Fibroblast of skin of abdomen (primary cell): ENCODE data around the gene MICALL2.
A peak's percentile ranks its signal among the peaks of the same experiment; 100 is the strongest.

Experiments used
- DNase-seq: peaks from one replicate; pipeline ENCODE4 v3.0.0-alpha.2; 2013

Gene MICALL2

DNA sequence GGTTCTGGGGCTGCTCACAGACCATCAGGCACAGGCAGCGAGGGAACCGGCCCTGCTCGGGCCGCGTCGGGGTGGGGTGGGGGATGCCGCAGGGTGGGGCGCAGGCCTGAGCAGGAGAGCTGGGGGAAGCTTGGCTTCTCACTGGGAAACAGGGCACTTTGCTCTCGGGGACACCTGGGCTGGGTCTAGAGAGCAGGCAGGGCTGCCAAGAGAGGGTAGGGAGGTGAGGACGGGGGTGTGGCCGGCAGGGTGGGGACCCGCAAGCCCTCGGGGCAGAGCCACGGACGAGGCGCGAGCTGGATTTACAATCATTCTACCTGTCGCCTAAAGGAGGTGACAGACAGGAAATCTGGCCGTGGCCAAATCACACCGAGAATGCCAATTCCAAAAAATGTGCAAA, 33.9 kb upstream of the MICALL2 start:
- DNase-seq = no peak

GRCh38 chr7:1492640-1493039, 33.4 kb upstream of the MICALL2 start:
- DNase-seq = no peak

DNA sequence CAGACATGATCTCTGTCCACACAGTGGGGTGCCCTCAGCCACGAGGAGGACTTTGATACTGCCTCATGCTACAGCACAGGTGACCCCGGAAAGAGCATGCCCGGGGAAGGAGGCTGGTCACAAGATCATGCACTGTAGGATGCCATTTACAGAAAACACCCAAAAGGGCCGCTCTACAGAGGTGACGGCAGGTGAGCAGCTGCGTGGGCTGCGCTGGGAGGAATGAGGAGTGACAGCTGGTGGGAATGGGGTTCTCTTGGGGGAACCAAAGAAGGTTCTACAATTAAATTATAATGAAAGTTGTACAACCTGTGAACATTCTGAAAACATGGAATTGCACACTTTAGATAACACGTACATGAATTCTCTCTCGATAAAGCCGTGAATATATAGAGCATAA, 33.0 kb upstream of the MICALL2 start:
- no peak for DNase-seq

GRCh38 chr7:1490837-1491236, 31.6 kb upstream of the MICALL2 start:
- no peak for DNase-seq

DNA sequence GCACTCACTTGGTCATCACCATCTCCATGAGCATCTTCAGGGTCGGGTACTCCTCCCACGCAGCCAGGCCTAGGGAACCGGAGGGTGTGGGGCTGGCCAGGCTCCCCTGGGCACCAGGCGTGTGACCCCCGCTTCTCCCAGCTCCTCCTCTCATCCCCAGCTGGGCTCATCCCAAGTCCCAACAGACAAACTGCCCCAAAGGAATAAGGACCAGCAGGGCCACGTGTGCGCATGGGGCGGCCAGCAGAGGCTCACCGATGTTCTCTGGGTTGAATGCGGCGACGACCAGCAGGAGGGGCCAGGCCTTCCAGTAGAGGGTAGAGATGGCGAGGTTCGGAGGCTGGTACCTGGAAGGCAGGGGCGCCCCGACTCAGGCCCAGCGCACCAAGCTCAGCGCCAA, 30.1 kb upstream of the MICALL2 start:
- DNase-seq = no peak

DNA sequence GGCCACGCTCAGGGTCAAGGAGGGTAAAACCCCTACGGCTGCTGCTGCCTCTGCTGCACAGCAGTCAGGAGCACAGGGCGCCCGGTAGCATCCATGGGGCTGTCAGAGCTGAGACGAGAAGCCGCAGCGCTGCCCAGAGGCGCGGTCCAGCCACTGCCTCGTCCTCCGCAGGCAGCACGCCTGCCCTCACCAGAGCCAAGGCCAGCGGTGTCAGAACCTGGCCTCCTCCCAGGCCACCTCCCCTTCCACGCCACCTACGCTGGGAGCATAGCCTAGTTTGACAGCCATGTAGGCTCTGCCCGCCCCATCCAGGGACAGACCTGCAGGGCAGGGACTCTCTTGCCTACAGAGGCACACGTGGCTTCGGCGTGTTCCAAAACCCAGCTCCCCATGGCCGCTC, 28.7 kb upstream of the MICALL2 start:
- DNase-seq = no peak

DNA sequence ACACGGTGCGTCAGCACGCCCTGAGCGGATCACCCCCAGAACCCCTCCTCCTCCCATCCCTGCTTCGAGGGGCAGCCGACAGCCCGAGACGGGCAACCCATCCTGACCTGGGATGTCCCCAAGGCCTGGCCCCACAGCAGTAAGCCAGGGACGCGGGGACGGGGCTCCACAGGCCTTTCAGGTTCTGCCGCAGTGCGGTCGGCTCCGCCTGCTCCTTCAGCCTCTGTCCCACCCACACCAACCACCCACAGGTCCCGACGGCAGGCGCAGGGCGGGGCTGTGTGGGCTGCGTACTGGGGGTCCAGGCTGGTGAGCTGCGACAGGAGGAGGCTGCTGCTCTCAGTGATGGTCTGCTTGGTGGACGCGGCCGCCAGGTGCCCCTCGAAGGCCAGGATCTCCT, 28.2 kb upstream of the MICALL2 start:
- DNase-seq = no peak

GRCh38 chr7:1486571-1486970, 27.3 kb upstream of the MICALL2 start:
- DNase-seq = no peak

GRCh38 chr7:1485156-1485555, 25.9 kb upstream of the MICALL2 start:
- no peak for DNase-seq

- DNase-seq = no peak
Measured at GRCh38 chr7:1484569-1484968, 25.3 kb upstream of the MICALL2 start.

DNA sequence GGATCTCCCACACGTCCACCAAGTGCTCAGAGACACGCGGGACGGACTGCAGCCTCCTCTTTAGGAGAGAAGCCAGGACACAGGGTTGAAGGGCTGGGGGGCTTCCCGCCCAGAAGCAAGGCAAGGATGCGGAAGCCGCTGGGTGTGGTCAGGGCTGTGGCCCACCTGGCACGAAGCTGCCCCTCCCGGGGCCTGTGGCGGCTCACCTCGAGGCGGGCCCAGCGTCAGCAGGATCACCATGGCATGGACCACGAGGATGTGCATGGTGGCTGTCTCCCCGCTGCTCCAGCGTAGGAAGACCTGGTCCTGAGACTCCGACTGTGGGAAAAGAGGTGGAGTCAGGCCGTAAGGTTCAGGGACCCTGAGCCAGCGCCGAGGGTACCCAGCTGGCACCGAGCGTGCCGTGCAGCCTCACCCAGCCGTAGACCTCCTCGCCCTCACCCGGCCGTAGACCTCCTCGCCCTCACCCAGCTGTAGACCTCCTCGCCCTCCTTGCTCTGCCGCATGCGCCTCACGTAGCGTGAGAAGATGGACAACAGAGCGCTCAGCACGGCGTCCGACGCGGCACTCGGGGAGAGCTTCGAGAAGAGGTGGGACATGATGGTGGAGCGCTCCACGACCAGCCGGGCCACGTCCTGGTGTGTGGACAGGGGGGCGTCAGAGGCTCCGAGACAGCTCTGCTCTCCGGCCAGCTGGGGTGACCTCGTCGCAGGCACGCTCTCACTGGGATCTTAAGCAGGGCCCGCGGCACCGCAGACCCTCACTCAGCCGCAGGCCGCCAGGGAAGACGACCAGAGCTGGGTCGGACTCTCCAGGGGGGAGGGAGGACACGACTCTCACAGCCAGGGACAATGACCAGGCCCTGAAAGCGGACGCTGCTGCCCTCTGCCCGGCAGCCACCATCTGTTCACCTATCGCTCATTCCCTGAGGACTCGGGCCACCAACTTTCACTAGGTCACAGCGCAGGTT, 24.6 kb upstream of the MICALL2 start:
- DNase-seq = no peak

DNA sequence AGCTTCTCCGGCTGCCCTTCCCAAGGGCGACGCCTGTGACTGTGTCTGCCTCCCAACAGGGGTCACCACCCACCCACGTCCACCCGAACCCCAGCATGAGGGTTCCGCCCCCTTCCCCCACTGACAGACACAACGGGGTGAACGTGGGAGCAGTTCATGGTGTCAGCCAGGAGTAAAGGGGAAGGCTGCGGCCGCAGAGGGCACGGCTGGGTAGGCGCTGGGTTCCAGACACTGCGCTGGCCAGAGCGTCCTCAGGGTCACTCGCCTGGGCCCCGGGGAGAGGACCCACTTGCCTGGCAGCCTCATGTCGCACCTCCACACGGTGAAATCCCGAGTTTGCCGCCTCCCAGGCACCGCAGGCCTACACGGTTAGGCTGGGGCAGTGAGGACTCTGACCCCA, 23.8 kb upstream of the MICALL2 start:
- DNase-seq = no peak

GRCh38 chr7:1481300-1481699, 22.0 kb upstream of the MICALL2 start:
- DNase-seq = no peak

- DNase-seq = no peak
Measured at GRCh38 chr7:1480670-1481069, 21.4 kb upstream of the MICALL2 start.

DNA sequence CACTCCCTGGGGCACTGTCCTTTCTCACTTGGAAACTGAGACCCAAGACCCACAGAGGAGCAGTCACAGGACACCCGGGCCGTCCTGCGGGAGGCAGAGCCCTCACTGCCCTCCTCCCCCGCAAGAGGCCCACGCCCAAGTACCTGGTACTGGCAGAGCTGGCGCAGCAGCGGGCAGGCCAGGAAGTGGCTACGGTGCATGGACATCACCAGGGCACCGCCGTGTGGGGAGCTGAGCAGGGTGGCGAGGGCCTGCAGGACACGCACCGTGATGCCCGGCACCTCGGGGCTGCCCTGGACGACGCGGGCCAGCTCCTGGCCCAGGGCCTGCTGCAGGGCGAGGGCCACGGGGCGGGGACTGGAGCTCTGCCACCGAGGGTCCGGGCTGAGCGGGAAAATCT, 20.0 kb upstream of the MICALL2 start:
- no peak for DNase-seq

- DNase-seq = no peak
Measured at GRCh38 chr7:1478480-1478879, 19.2 kb upstream of the MICALL2 start.

DNA sequence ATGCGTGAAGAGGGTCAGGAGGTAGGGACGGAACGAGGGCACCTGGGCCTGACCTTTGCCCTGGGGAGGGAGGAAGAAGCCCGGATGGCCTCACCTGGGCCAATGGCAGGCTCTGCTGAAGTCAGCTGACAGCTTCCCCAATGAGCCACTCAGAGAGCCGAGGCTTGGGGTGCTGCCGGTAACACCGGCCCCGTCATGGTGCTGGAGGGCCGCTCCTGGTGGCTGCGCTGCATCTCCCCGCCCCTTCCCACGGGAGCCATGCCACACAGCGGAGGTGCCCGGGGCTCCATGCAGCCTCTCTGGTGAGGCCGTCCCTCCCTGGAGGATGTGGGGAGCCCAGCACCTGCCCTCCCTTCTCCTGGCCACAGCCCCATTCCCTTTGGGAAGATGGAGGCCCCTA, 17.6 kb upstream of the MICALL2 start:
- DNase-seq = no peak

- DNase-seq = no peak
Measured at GRCh38 chr7:1475991-1476390, 16.7 kb upstream of the MICALL2 start.

DNA sequence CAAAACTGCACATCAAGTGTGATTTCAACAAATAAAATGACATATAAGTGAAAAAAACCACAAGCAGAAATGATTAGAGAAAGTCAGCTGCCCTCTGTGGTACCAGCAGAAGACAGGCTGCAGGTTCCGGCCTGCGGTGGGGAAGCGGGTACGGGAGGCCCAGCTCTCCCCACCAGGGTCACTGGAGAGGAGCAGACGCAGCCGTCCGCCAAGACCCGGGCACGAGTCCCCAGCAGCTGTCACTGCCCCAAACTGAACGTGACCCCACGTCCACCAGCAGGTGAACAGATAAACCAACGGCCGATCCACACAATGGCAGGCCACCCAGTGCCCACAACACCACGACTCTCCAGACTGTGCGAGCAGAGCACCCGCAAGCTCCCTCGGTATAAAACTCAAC, 16.1 kb upstream of the MICALL2 start:
- DNase-seq = no peak

DNA sequence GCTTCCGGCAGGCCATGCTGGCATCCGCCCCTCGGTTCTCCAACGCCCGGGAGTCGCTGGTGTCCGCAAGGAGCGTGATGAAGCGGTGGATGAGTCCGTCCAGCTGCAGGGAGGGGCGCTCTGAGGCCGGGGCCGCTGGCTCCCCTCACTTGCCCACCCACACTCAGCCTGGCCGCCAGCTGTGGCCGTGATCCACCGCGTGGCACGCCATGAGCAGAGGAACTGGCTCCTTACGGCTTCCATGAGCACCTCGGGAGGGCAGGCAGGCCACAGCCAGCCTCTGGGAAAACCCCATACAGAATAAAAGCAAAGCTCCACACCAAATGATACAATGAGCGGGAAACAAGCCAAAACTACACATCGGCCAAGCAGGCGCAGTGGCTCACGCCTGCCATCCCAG, 15.5 kb upstream of the MICALL2 start:
- no peak for DNase-seq

DNA sequence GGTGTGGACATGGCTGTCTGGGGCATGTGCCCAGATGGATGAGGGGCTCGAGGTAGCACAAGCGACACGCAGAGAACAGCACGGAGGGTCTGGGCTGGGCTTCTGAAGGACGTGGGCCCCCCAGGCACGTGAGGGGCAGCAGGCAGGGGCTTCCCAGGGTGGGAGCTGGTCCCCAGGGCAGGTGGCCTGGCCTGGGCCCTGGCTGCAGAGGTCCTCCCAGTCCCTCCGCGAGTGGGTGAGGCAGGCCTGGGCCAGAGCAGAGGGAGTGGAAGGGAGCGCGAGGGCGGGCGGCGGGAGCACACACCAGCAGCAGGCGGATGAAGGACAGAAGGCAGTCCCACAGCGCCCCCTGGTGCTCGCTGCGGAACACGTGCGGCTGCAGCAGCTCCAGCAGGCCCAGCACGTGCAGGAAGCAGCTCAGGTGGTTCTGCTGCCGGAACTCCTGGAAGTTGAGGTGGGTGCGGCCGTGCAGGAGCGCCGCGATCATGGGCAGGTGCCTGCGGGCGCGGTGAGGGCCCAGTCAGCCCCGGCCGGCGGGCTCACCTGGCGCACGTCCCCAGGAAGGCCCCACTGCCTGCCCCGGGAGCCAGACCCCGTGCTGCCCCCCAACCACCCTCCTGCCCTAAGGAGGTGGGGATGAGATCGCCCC, 14.7 kb upstream of the MICALL2 start:
- peak; percentile 71 for DNase-seq

GRCh38 chr7:1470901-1471300, 11.6 kb upstream of the MICALL2 start:
- DNase-seq = no peak

DNA sequence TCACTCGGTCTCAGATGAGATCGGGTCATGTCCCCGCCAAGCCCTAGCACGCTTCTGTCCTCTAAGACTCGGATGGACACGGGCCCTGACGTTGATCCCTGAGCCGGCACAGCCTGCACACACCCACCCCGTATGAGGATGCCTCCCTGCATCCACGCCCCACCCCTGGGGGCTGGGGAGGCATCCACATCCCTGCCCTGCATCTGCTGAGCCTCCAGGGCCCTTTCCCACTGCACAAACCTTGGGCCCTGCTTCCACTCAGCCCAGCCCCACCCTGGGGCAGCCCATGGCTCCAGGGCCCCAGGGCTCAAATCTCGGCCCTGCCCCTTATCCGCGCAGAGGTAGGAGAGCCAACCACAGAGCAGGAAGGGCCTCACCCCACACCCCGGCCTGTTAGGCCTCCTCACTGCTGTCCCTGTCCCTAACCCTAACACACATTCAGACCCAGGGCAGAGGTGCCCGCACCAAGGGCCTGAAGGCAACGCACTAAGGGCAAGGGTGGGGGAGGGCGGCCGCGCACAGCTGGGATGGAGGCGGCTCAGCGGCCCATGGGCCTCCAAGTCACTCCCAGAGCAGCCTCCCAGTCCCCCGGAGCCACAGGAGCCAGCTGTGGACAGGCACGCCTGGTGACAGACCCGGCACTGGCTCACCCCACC, 9.5 kb upstream of the MICALL2 start:
- DNase-seq = no peak

DNA sequence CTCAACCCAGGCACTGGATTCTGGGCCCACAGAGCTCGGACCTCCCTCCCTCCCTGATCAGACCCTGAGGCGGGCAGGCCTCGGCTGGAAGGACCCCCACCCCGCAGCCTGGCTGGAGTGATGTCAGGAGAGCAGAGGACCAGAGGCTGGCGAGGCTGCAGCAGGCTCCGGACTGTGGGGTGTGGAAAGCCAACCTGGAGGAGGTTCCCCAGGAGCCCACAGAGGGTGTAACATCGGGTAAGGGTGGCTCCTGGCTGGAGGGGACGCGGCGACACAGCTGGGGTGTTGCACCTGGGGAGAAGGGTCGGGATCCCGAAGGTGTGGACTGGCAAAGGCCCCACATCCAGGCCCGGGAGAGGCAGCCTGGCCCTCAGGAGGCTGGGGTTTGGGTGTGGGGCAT, 8.9 kb upstream of the MICALL2 start:
- no peak for DNase-seq
